Endothelial cell of umbilical vein (primary cell): Measurements from ENCODE around the gene TLE4. TPM values are rescaled to one million over a fixed set of nuclear protein-coding genes. Genes with fewer than 3 reads are reported as not detected.

Source experiments
- BruUV-seq: library from RNA; stranded (reverse); fragments of 400-500 nt; replicated peaks from 2 replicates; lab custom pipeline; 2021; lab: Mats Ljungman, UMichigan
- CTCF ChIA-PET: fragments of 300-600, 350-600 bp; sonication (Branson Sonifier 250); formaldehyde crosslinking; loops from one replicate; lab custom pipeline; 2021; ENCODE audit warnings: antibody characterized with exemption, inconsistent platforms; lab: Charles Lee
- POLR2A ChIA-PET: fragments of 300-600, 350-600 bp; sonication (Branson Sonifier 250); formaldehyde crosslinking; loops from one replicate; lab custom pipeline; 2021; ENCODE audit warnings: antibody characterized with exemption, inconsistent platforms; lab: Charles Lee
- DNase-seq: peaks from one replicate; pipeline ENCODE4 v3.0.0-alpha.2; 2011; ENCODE audit warnings: low read depth, low spot score
- FAIRE-seq: peaks from 2 replicates; lab custom pipeline; 2011; peaks lifted over from hg19 to GRCh38; lab: Jason Lieb, UNC
- H2AFZ ChIP-seq: 2 replicates; pipeline ENCODE4 v1.6.0; 2012; ENCODE audit warnings: low read depth, low read length, control low read depth, inconsistent platforms
- H3K27ac ChIP-seq: 2 replicates; pipeline ENCODE4 v1.5.1; 2011; ENCODE audit warnings: low read depth, mild to moderate bottlenecking, control low read depth, low read length, moderate library complexity; ENCODE audit not compliant: insufficient read depth
- H3K27me3 ChIP-seq, 2 experiments: 2 replicates each; pipeline versions ENCODE4 v1.6.0 to v1.6.1; 2011; ENCODE audit warnings: low read length in 2 of 2, mixed read lengths in 1 of 2; ENCODE audit not compliant: control insufficient read depth in 2 of 2, insufficient read depth in 2 of 2
- H3K36me3 ChIP-seq, 2 experiments: 2 replicates in 1 of 2; 3 replicates in 1 of 2; pipeline ENCODE4 v1.5.1; 2011; ENCODE audit warnings: low read length in 2 of 2, mild to moderate bottlenecking in 1 of 2, moderate library complexity in 1 of 2; ENCODE audit not compliant: control insufficient read depth in 2 of 2, insufficient read depth in 2 of 2; ENCODE audit errors: extremely low read depth in 1 of 2
- H3K4me1 ChIP-seq: 3 replicates; pipeline ENCODE4 v1.5.1; 2011; ENCODE audit warnings: mild to moderate bottlenecking, low read length; ENCODE audit not compliant: control insufficient read depth, insufficient read depth; ENCODE audit errors: extremely low read depth
- H3K4me2 ChIP-seq: 2 replicates; pipeline ENCODE4 v1.6.1; 2011; ENCODE audit warnings: low read length, control low read depth, mixed read lengths; ENCODE audit not compliant: insufficient read depth
- H3K4me3 ChIP-seq, 3 experiments: fragments of 200-600 bp in 1 of 3; sonication (generic), shearing (Covaris generic) in 1 of 3; replicated peaks in 1 of 3; 2 replicates each; pipeline ENCODE4 v1.5.1; 2011 to 2016; ENCODE audit warnings: control low read depth in 3 of 3, low read length in 3 of 3, mild to moderate bottlenecking in 2 of 3, inconsistent platforms in 1 of 3, low read depth in 1 of 3, moderate library complexity in 1 of 3; ENCODE audit not compliant: insufficient read depth in 1 of 3
- H3K79me2 ChIP-seq: 2 replicates; pipeline ENCODE4 v1.6.0; 2012; ENCODE audit warnings: low read length, inconsistent platforms; ENCODE audit not compliant: control insufficient read depth, insufficient read depth
- H3K9ac ChIP-seq: replicated peaks from 2 replicates; pipeline ENCODE3; 2011; ENCODE audit warnings: low read length, control low read depth; ENCODE audit not compliant: insufficient read depth; ENCODE audit errors: extremely low read depth
- H3K9me1 ChIP-seq: replicated peaks from 3 replicates; pipeline ENCODE4 v1.6.0; 2011; ENCODE audit warnings: mild to moderate bottlenecking, low read length; ENCODE audit not compliant: control insufficient read depth, insufficient read depth; ENCODE audit errors: extremely low read depth
- H3K9me3 ChIP-seq: replicated peaks from 2 replicates; pipeline ENCODE4 v1.5.1; 2012; ENCODE audit warnings: low read length, inconsistent platforms; ENCODE audit not compliant: control insufficient read depth, insufficient read depth
- H4K20me1 ChIP-seq: replicated peaks from 2 replicates; pipeline ENCODE3; 2011; ENCODE audit warnings: mild to moderate bottlenecking, low read length; ENCODE audit not compliant: control insufficient read depth, insufficient read depth; ENCODE audit errors: extremely low read depth
- EZH2 ChIP-seq: IDR thresholded peaks from 2 replicates; pipeline ENCODE4 v1.6.1; 2012; ENCODE audit warnings: borderline replicate concordance, low read depth, mild to moderate bottlenecking, moderate library complexity, low read length, inconsistent platforms; ENCODE audit not compliant: severe bottlenecking
- FOS ChIP-seq: IDR thresholded peaks from 2 replicates; pipeline ENCODE4 v1.6.1; 2011; ENCODE audit warnings: mild to moderate bottlenecking, low read length, moderate library complexity, borderline replicate concordance; ENCODE audit not compliant: insufficient read depth
- GATA2 ChIP-seq: IDR thresholded peaks from 2 replicates; pipeline ENCODE4 v1.7.0; 2011; ENCODE audit warnings: low read depth, mild to moderate bottlenecking, moderate library complexity, mixed read lengths, low read length; ENCODE audit not compliant: insufficient read length, insufficient read depth
- JUN ChIP-seq: IDR thresholded peaks from 2 replicates; pipeline ENCODE4 v1.6.1; 2011; ENCODE audit warnings: borderline replicate concordance, low read depth; ENCODE audit not compliant: insufficient read length, insufficient read depth
- MAX ChIP-seq: IDR thresholded peaks from 2 replicates; pipeline ENCODE4 v1.6.1; 2011; ENCODE audit not compliant: insufficient read depth, insufficient read length
- MYC ChIP-seq: IDR thresholded peaks from one replicate; pipeline ENCODE4 v1.6.1; 2011; ENCODE audit warnings: mild to moderate bottlenecking, low read depth, low read length
- POLR2AphosphoS5 ChIP-seq: IDR thresholded peaks from 2 replicates; pipeline ENCODE4 v1.6.1; 2012; ENCODE audit warnings: low read depth, mild to moderate bottlenecking, control low read depth, low read length, moderate library complexity; ENCODE audit not compliant: insufficient read depth
- dilution Hi-C: fragments of 300-500 bp; cut with MboI; formaldehyde crosslinking; loops from one replicate; pipeline ENCODE4 v1.15.0; 2019; ENCODE audit warnings: low sequenced_read_pairs; ENCODE audit not compliant: extremely low pct_ligation_motif_present
- intact Hi-C: fragments of 100-400 bp; cut with micrococcal nuclease; formaldehyde crosslinking; loops from one replicate; pipeline ENCODE4 v1.10.0; 2022
- polyA plus RNA-seq, 4 experiments: library from polyadenylated mRNA; depleted of rRNA in 3 of 4; stranded (reverse) in 3 of 4; unstranded in 1 of 4; fragments of >200 nt; gene quantifications; 2 replicates each; pipeline versions ENCODE4 v1.2.1 to v1.2.3, GENCODE V29; 2011 to 2012; ENCODE audit warnings: missing spikeins in 1 of 4
- total RNA-seq: library from RNA; stranded (reverse); gene quantifications from 2 replicates; pipeline ENCODE4 v1.2.3, GENCODE V29; 2021

The TLE4 gene
- total and polyA plus RNA-seq, 2 donors (not counting 3 experiments of a cell fraction or from before 2014, with no cell fraction given): 31.4 to 32.3 TPM

GRCh38 chr9:79562749-79563386 is 8.9 kb upstream of the TLE4 start:
- no TSS peak for BruUV-seq
- ChIA-PET CTCF (no interaction called here), POLR2A (interaction anchor here (1.4 kb wide), 1 partner anchor 9 kb away, joined by 4 read pairs; the partner anchor contains the start of gene TLE4)
- Histone ChIP-seq H3K4me2 (no peak overlapping the region), H3K9ac (no peak overlapping the region), H3K9me1 (no peaks in the 10 kb centered on the region), H3K79me2 (no peaks in the 10 kb centered on the region), H3K9me3 (no peaks in the 10 kb centered on the region), H3K4me3 (no peak overlapping the region), H2AFZ (no peak overlapping the region), H3K36me3 (no peaks in the 10 kb centered on the region), H3K4me1 (peaks cover 15% of the 10 kb centered on the region), H3K27me3 (peaks cover 8 to 21% of the 10 kb centered on the region in 2 experiments), H3K27ac (no peak overlapping the region), H4K20me1 (no peaks in the 10 kb centered on the region)
- dilution Hi-C loops: no loop called here
- intact Hi-C loops: no loop called here
- TF ChIP-seq EZH2: no peak
- no peak for TF ChIP-seq MYC
- peak; percentile 69 for TF ChIP-seq FOS
- TF ChIP-seq MAX: no peak
- peak; percentile 72 for TF ChIP-seq GATA2
- TF ChIP-seq POLR2AphosphoS5: peak; percentile 18
- TF ChIP-seq JUN: peak; percentile 86
- DNase-seq (peak; percentile 59), FAIRE-seq (no peak)
